Tibial nerve (tissue), 4 donors: Measurements from ENCODE around the gene SMYD3.

Source experiments
- EP300 ChIP-seq, 2 donors: sonication (generic); formaldehyde crosslinking; IDR thresholded peaks; one replicate each; pipeline ENCODE4 v1.6.1; 2017; ENCODE audit warnings: antibody characterized with exemption in 2 of 2, mild to moderate bottlenecking in 1 of 2
- POLR2A ChIP-seq, 2 donors: fragments of 450-650 bp; IDR thresholded peaks; one replicate each; pipeline ENCODE4 v1.6.1; 2017; ENCODE audit warnings: antibody characterized with exemption in 2 of 2, mild to moderate bottlenecking in 2 of 2, moderate library complexity in 2 of 2
- TF ChIP-seq, protein P1 (sequence below), 5 experiments: fragments of 200-600 bp in 3 of 5; fragments of 450-650 bp in 2 of 5; sonication (generic) in 3 of 5; IDR thresholded peaks; one replicate each; pipeline ENCODE4 v1.5.1; 2016 to 2019; ENCODE audit warnings: antibody characterized with exemption in 5 of 5, mild to moderate bottlenecking in 3 of 5, moderate library complexity in 2 of 5

DNA sequence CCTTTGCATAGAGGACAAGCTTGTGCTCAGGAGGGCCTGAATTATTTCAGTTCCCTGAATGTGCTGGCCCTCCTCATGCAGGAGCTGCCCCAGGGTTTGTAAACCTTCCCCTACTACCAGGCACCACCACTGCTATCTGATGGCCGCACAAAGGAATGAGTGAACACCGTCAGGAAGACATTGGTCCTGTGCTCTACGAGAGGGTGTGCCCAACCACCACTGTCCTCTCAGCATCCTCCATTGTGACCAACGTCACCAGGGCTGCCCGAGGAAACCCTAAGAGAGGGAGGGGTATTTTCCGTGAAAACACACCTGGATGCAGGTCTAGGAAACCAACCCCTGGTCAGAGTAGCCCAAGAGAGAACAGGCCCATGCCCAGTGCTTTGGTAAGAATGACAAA lies 694.8 kb downstream of the SMYD3 start:
- TF ChIP-seq EP300 (IDR thresholded peaks at IDR 0.05) (no peak), POLR2A (IDR thresholded peaks at IDR 0.05) (no peak)
- TF ChIP-seq, protein P1, sequence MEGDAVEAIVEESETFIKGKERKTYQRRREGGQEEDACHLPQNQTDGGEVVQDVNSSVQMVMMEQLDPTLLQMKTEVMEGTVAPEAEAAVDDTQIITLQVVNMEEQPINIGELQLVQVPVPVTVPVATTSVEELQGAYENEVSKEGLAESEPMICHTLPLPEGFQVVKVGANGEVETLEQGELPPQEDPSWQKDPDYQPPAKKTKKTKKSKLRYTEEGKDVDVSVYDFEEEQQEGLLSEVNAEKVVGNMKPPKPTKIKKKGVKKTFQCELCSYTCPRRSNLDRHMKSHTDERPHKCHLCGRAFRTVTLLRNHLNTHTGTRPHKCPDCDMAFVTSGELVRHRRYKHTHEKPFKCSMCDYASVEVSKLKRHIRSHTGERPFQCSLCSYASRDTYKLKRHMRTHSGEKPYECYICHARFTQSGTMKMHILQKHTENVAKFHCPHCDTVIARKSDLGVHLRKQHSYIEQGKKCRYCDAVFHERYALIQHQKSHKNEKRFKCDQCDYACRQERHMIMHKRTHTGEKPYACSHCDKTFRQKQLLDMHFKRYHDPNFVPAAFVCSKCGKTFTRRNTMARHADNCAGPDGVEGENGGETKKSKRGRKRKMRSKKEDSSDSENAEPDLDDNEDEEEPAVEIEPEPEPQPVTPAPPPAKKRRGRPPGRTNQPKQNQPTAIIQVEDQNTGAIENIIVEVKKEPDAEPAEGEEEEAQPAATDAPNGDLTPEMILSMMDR (IDR thresholded peaks at IDR 0.05): no peak
